Thyroid gland (tissue), 4 donors: ENCODE measurements around the gene HSBP1. TPM values are rescaled to one million over a fixed set of nuclear protein-coding genes. Genes with fewer than 3 reads are reported as not detected.

Experiments
- DNase-seq, 2 donors: peaks; one replicate each; pipeline ENCODE4 v3.0.0-alpha.2; 2019
- H3K27ac ChIP-seq, 3 donors: fragments of 200-600 bp; sonication (generic); 1 replicate in 2 of 3; 2 replicates in 1 of 3; pipeline ENCODE4 v1.5.1; 2016 to 2019; ENCODE audit warnings: mild to moderate bottlenecking in 1 of 3, moderate library complexity in 1 of 3
- H3K27me3 ChIP-seq: fragments of 200-600 bp; sonication (generic); one replicate; pipeline ENCODE4 v1.5.1; 2019
- H3K36me3 ChIP-seq, 2 donors: fragments of 200-600 bp; sonication (generic); one replicate each; pipeline ENCODE4 v1.5.1; 2016 to 2019
- H3K4me1 ChIP-seq, 2 donors: fragments of 200-600 bp; sonication (generic); one replicate each; pipeline ENCODE4 v1.5.1; 2017 to 2019
- H3K4me3 ChIP-seq, 3 donors: fragments of 200-600 bp; sonication (generic); replicated peaks in 1 of 3; 1 replicate in 2 of 3; 2 replicates in 1 of 3; pipeline ENCODE4 v1.5.1; 2016; ENCODE audit warnings: mild to moderate bottlenecking in 1 of 3
- H3K9me3 ChIP-seq: fragments of 200-600 bp; sonication (generic); one replicate; pipeline ENCODE4 v1.5.1; 2017
- POLR2A ChIP-seq, 2 donors: fragments of 450-650 bp; IDR thresholded peaks; one replicate each; pipeline ENCODE4 v1.6.1; 2017; ENCODE audit warnings: antibody characterized with exemption in 2 of 2, mild to moderate bottlenecking in 2 of 2, moderate library complexity in 1 of 2
- WGBS, 2 donors: methylation state at CpG; one replicate each; pipeline ENCODE4 v1.1.5; 2017; 5-methylcytosine and 5-hydroxymethylcytosine counted together
- intact Hi-C: fragments of 100-400 bp; cut with DNase I; formaldehyde crosslinking; loops from one replicate; pipeline ENCODE4 v1.15.1; 2023
- total RNA-seq, 4 donors: library from RNA; depleted of rRNA; stranded (reverse); fragments of >200 nt; gene quantifications; one replicate each; pipeline ENCODE4 v1.2.3, GENCODE V29; 2016
- TF ChIP-seq, protein P1 (sequence below), 6 experiments: fragments of 200-600 bp in 3 of 6; fragments of 450-650 bp in 3 of 6; sonication (generic) in 3 of 6; IDR thresholded peaks; one replicate each; pipeline ENCODE4 v1.5.1; 2016 to 2019; ENCODE audit warnings: antibody characterized with exemption in 6 of 6, mild to moderate bottlenecking in 2 of 6, inconsistent platforms in 1 of 6, moderate library complexity in 1 of 6

HSBP1 gene
- total RNA-seq, 4 donors from 2014 or later = 17.7 to 50.7 (median 23.9) TPM

GRCh38 chr16:83826146-83826913, 18.6 kb downstream of the HSBP1 start:
- intact Hi-C loops = loop anchor here (5.0 kb wide), 1 partner anchor 56 kb away; no protein-coding TSS in a partner anchor

GRCh38 chr16:83830091-83830768, 22.5 kb downstream of the HSBP1 start:
- 75 to 87% methylated on average over 27 to 29 of the region's 33 CpGs for WGBS, 2 donors
- H3K36me3 ChIP-seq = no peaks in the 10 kb centered on the region
- no peak overlapping the region for H3K4me3 ChIP-seq
- H3K4me1 ChIP-seq = no peaks in the 10 kb centered on the region
- no peak overlapping the region for H3K27ac ChIP-seq
- DNase-seq = no peak
- no peaks in the 10 kb centered on the region for H3K27me3 ChIP-seq
- intact Hi-C loops = no loop called here
- H3K9me3 ChIP-seq = no peaks in the 10 kb centered on the region
- no peak for TF ChIP-seq POLR2A (IDR thresholded peaks at IDR 0.05)
- TF ChIP-seq, protein P1, sequence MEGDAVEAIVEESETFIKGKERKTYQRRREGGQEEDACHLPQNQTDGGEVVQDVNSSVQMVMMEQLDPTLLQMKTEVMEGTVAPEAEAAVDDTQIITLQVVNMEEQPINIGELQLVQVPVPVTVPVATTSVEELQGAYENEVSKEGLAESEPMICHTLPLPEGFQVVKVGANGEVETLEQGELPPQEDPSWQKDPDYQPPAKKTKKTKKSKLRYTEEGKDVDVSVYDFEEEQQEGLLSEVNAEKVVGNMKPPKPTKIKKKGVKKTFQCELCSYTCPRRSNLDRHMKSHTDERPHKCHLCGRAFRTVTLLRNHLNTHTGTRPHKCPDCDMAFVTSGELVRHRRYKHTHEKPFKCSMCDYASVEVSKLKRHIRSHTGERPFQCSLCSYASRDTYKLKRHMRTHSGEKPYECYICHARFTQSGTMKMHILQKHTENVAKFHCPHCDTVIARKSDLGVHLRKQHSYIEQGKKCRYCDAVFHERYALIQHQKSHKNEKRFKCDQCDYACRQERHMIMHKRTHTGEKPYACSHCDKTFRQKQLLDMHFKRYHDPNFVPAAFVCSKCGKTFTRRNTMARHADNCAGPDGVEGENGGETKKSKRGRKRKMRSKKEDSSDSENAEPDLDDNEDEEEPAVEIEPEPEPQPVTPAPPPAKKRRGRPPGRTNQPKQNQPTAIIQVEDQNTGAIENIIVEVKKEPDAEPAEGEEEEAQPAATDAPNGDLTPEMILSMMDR (IDR thresholded peaks at IDR 0.05) = no peak

More at GRCh38 chr16:83826146-83826913, 18.6 kb downstream of the HSBP1 start:
- no peaks in the 10 kb centered on the region for H3K4me1 ChIP-seq
- no peaks in the 10 kb centered on the region for H3K27me3 ChIP-seq
- DNase-seq = peak; percentile 85 to 89
- H3K27ac ChIP-seq = no peak overlapping the region
- no peak overlapping the region for H3K4me3 ChIP-seq
- H3K9me3 ChIP-seq = no peaks in the 10 kb centered on the region
- TF ChIP-seq POLR2A (IDR thresholded peaks at IDR 0.05) = no peak
- TF ChIP-seq, protein P1 (IDR thresholded peaks at IDR 0.05) = peak; percentile 84 to 89 (median 86)
- no peaks in the 10 kb centered on the region for H3K36me3 ChIP-seq
- 40 to 41% methylated on average over 21 of the region's 21 CpGs for WGBS, 2 donors

DNA sequence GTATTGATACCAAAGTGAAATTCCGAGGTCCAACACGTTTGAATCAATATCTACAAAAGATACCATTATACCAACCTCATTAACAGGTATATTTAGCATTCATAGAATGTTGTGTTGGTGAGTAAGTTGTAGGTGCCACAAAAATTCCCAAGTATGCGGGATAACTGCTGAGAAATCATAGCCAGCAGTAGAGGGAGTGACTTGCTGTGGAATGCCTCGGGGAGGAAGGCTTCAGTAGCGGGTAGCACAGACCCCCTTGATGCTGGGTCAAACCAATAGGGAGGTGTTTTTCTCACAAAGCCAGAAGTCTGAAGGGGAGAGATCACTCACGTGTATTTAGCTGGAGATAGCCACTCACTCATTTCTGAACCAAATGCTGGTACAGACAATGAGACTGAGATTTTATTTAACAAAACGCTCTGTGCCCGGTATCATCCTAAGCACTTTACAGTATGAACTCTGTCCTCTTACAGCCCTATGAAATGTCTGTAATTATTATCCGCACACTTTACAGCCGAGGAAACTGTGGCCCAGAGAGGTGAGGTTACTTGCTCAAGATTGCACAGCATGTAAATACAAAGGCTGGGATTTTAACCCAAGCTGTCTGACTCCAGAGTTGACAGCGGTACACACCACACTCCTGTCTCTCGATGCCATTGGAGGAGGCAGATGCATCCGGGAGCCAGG, 23.1 kb downstream of the HSBP1 start:
- WGBS, 2 donors = 68 to 77% methylated on average over 13 of the region's 13 CpGs
- H3K27me3 ChIP-seq = no peaks in the 10 kb centered on the region
- H3K36me3 ChIP-seq = no peaks in the 10 kb centered on the region
- intact Hi-C loops = no loop called here
- H3K27ac ChIP-seq = no peak overlapping the region
- no peak for TF ChIP-seq POLR2A (IDR thresholded peaks at IDR 0.05)
- TF ChIP-seq, protein P1 (IDR thresholded peaks at IDR 0.05) = no peak
- no peak overlapping the region for H3K4me3 ChIP-seq
- H3K9me3 ChIP-seq = no peaks in the 10 kb centered on the region
- no peaks in the 10 kb centered on the region for H3K4me1 ChIP-seq
- no peak for DNase-seq

GRCh38 chr16:83831456-83831987, 23.7 kb downstream of the HSBP1 start:
- intact Hi-C loops = no loop called here
- Histone ChIP-seq H3K27me3 (no peaks in the 10 kb centered on the region), H3K4me3 (no peak overlapping the region), H3K27ac (no peak overlapping the region), H3K4me1 (no peaks in the 10 kb centered on the region), H3K9me3 (no peaks in the 10 kb centered on the region), H3K36me3 (no peaks in the 10 kb centered on the region)
- 52 to 61% methylated on average over 5 of the region's 5 CpGs for WGBS, 2 donors
- no peak for TF ChIP-seq POLR2A (IDR thresholded peaks at IDR 0.05)
- TF ChIP-seq, protein P1 (IDR thresholded peaks at IDR 0.05) = no peak
- no peak for DNase-seq
